Eye (tissue), 1 donor: ENCODE data around the gene CTU2.
A peak's percentile ranks its signal among the peaks of the same experiment; 100 is the strongest.

Source experiments
- DNase-seq: peaks from one replicate; pipeline ENCODE4 v3.0.0-alpha.2; 2015

CTU2 gene

DNA sequence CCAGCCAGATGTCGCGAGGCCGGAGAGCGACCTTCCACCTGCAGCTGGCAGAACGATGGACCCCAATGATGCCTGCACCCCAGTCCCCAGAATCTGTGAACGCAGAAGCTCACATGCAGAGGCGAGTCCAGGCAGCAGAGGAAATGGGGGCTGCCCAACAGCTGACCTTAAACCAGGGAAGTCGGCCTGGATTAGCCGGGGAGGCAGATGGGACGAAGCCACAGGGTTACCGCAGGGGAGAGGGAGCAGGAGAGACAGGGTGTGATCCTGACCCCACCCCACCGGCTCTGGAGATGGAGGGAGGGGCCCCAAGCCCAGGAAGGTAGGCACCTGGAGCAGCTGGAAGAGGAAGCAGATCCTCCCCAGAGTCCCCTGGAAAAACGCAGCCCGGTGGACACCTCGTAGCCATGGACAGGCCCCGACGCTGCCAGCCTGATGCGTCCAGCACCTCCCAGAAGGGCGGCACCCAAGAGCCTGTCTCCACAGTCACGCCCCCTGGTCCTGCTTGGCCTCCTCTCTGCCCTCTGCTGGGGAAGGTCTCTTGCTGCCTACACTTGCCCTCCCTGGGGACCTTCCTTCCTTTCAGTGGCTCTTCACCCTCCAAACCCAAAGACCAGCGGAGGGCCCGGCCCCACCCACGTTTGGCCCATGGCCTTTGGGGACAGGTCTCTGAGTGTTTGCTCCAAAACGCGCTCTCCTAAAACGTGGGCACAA is 41.4 kb downstream of the CTU2 start:
- no peak for DNase-seq

DNA sequence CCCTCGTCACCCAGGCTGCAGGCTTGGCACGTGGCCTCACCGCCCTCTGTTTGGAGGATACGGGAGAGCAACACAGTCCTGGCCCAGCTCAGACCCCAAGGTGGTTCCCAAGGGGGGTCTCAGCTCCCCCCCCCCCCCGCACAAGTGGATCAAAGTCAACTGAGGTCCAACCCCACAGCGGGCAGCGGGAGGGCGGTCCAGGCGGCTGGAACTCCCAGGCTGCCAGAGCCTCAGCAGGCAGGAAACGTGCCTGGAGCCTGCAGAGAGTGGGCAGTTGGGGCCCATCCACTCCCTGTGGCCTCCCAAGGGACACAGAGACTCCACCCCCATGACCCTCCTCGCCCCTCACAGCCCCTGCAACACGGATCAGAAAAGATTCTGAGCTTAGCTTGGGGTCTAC is 42.1 kb downstream of the CTU2 start:
- no peak for DNase-seq

DNA sequence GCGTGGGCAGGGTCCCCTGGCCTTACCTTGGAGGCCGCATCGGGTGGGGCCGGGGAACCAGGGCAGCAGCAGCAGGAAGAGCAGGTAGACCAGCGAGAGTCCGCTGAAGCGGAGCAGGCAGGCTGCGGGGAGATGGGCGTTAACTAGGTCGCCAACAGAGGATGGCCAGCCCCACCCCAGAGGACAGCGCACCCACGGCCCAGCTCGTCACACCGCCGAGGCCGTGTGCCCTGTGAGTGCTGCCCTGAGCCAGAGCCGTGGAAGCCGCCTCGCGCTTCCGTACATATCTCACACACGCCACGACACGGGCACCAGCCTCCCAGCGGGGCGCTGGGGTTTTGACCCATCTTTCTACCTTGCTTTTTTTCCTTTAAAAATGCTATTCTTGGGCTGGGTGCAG is 43.1 kb downstream of the CTU2 start:
- no peak for DNase-seq

DNA sequence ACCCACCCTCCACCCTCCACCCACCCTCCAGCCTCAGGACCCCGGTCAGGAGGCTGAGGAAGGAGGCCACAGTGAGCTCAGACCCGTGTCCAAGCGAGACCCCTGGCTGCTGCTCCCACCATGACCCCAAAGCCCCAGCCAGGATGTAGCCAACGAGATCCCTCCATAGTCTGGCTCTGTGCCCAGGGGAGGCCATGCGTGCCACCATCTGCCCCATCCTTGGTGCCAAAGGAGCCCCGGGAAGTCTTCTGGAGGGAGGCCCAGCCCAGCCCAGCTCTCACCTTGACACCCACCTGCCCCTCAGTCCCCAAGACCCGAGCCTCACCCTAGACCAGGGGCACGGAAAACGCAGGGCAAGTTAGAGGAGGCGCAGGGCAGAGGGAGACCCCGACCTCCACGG is 44.6 kb downstream of the CTU2 start:
- no peak for DNase-seq

DNA sequence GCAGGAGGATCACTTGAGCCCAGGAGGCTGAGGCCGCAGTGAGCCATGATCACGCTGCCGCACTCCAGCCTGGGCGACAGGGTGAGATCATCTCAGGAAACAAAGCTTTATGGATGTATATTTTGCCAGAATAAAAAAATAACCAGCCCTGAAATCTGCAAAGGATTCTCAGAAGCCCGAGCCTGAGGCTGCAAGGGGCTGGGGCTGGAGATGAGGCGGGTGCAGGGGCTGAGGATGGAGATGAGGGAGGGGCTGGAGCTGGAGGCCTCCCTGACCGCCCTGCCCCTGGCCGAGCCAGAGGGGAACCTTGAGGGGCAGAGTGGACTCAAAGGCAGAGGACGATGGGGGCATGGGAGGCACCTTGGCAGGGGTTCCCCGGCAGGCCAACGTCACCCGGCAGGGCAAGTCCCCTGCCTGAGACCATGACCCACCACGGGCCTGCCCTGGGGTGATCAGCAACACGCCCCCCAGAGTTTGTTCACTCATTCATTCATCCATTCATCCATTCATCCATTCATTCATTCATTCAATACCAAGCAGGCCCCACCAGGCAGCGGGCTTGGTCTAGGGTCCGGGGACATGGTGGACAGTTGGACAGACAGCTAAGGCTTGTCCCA is 46.2 kb downstream of the CTU2 start:
- no peak for DNase-seq

DNA sequence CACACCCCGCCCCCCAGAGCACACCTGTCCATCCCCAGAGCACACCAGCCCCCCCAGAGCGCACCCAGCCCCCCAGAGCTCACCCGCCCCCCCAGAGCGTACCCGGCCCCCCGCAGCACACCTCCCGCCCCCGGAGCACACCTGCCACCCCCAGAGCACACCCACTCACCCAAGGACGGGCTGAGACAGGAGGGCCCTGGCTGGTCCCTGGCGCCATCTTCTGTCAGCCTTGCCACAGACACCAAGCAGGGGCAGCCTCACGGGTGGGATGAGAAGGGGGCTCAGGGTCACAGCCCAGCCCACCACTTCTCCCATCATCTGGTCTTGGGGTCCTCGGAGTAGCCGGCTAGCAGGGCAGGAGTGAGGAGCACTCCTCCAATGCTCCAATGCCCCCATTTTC is 46.9 kb downstream of the CTU2 start:
- DNase-seq: no peak

DNA sequence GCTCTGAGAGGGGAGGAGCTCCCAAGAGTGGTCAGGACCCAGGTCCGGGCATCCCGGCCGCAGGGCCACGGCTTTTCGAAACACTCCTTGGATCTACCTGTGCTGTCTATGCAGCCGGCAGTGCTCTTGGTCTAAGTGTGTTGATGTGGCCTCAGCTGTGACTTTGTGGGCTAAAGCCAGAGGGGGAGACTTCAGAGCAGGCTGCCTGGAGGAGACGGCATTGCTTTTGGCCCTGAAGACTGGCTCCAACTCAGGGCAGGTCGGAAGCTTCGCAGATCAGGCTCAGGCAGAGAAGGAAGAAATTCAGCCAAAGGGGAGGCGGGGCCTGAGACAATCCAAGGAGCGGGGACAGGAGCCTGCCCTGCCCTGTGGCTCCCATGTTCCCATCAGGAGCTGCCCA is 47.3 kb downstream of the CTU2 start:
- no peak for DNase-seq

DNA sequence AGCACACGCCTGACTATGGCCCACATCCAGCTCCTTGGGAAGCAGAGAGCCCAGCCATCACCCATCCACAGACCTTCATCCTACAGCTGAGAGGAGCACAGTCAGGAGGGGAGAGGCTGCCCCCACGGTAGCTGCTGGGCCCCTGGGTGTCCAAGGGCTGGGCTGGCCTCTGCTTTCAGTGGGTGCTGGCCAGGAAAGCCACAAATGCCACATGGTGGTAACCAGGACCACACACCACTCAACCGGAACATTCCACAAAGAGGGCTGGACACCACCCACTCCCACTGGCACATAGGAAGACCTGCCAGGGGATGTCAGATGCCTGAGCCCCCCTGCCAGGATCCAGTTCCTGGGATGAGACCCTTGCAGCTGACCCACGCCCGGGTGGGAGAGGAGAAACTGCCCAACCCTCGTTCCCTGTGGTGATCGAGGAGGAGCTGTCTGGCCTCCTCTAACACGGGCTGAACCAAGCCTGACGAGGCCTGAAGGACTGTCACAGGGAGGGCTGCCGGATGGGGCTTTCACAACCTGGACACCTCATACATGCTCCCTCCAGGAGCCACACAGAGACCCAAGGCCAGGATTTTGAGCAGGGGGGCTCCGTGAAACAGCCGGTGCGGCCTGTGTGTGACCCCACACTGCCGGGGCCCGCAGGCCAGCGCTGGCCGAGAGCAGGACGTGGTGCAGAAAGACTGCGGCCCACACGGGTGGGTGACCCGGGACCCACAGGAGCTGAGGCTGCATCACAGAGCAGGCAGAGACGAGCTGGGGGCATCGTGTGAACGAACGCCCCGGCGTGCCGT is 48.0 kb downstream of the CTU2 start:
- DNase-seq: no peak

DNA sequence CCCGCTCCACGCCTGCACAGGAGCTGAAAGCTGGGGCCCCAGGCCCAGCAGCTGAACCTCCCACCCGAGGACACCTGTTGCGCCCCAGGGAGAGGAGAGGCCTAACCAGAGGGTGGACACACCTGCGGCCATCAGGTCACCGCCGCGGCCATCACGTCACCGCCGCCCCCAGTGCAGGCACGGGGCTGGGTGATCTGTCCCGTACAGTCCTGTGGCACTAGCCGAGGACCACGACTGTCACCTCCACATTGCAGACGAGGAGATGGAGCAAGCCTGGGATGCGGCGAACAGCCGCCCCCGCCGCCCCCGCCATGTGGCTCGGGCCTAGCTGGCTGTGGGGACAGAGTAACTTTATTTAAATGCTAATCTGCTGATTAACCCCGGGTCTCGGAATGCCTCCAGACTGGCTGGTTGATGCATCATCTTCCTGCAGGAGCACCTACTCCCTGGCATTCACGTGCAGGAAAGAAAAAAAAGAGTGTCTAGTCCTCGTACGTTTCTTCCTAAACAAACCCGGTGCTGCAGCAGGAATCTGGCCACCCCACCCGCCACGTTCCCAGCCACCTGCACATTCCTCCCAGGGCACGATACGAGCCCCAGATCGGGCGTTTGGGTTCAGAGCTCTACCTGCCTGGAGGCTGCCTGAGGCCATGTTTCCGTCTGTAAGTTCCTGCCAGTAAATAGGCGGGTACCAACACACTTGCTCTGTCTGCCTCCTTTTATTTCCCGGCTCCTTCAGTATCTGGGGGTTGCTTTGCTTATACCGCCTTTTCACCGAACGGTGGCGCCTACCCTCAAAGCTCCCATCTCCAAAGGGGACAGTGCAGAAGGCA is 48.8 kb downstream of the CTU2 start:
- DNase-seq: no peak

DNA sequence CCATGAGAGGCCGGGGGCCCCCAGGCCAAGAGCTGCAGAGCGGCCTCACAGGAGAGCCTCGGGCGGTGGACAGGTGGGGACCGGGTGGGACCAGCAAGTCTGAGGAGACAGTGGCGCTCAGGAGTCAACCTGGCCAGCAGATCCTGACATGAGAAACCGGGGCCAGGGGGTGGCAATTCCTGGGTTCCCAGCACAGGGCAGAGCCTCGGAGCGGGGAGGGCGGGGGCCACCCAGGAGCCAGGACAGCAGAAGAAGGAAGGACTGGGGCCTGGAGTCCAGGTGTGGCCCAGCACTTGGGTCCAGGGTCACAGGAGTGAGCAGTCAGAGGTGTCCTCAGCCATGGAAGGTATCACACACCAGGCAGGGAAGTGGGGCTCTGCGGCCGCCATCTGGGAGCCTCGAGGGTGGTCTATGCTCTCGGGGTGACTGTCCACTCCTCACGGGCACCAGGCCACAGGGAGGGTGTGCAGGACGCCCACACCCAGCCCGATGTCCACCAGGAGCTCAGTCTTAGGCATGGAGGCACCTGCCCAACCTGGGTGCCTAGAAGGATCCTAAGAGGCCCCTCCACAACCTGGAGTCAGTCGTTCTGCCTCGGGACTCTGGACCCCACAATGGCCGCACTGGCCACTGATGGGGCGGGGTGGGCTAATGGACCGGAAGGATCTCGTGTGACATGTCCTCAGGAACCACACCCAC is 49.6 kb downstream of the CTU2 start:
- no peak for DNase-seq

DNA sequence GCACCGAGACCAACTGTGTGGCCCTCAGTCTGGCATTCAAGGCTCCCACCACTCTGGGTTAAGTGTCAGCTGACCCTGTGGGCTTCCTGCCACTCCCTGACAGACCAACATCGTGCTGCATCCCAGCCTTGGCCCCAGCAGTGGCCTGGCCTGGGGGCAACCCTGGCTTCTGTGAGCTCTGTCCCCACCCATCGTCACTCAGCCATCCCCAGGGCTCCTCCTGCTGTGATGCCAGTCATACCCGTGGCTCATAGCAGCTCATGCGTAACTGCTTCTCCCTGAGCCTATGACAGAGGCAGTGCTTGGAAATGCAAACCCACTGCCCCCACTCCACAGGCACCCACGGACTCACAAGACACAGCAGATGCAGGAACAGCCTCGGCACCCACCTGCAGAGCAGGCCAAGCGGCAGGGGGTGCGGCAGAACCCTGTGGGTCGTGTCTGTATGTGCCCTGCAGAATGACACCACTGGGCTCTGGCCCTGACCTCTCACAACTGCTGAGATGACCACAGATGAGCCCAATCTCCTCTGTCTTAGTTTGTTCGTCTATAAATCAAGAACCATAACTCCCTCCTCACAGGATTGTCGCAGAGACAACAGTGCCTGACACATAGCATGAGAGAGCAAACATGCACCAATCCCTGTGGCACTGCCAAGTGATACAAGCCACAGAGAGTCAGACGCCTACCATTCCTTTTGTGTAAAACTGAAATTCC is 52.1 kb downstream of the CTU2 start:
- DNase-seq: no peak

DNA sequence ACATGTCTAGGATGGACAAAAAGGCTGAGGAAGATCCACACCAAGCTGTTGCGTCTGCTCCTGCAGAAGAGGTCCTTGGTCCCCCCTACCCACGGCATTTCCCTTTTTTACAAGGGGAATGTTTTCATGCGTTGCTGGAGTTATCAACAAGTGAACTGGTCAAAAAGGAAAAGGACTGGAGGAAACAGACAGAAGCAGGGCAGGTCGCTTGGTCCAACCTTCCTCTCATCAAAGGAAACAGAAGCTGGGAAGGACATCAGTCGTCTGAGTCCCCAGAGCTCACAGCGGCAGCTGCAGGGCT is 52.6 kb downstream of the CTU2 start:
- DNase-seq: no peak

DNA sequence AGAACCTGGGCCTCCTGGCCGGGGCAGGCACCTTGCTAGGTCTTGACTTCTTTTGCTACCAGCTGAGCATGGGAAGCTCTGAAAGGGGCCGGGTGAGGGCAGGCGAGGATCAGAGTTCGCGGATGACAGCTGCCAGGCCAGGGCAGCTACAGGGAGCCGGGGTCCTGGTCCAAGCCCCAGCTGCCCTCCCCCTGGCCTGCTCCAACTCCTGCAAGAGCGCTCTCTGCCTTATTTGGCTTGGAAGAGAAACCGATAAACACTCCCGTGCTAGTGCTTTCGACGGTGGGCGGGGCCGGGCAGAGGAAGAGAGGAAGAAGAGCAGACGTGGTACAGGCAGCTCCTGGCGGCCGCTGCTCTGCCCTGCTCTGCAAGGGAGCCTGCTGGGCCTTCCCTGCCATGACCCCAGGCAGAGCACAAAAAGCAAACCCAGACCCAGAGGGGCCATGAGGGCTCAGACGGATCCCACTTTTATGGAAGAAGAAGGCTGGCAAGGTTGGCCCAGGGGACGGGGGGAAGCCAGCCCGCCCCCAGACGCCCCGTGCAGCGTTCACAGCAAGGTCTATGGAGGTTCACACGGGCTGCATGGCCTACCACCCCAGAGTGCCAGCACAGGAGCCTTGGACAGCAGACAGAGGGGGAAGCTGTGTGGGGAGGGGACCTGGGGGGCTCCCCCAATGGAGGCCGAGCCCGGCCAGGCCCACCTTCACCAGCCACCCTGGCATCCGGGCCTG is 53.1 kb downstream of the CTU2 start:
- no peak for DNase-seq

DNA sequence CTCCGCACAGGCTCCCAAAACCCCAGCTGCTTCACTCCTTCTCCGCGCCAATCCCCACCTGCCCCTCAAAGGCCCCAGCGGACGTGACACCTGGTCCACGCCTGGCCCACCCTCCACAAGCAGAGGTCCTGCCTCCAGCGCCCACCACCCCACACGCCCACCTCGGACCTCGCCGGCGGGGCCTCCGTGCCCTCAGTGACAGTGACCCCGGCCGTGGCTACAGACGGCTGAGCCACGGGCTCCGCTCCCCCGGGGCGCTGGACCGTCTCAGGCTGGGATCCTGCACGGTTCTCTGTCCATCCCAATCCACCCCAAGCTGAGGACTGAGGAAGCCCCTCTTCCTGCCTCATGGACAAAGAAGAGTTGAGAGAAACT is 53.7 kb downstream of the CTU2 start:
- DNase-seq: no peak

DNA sequence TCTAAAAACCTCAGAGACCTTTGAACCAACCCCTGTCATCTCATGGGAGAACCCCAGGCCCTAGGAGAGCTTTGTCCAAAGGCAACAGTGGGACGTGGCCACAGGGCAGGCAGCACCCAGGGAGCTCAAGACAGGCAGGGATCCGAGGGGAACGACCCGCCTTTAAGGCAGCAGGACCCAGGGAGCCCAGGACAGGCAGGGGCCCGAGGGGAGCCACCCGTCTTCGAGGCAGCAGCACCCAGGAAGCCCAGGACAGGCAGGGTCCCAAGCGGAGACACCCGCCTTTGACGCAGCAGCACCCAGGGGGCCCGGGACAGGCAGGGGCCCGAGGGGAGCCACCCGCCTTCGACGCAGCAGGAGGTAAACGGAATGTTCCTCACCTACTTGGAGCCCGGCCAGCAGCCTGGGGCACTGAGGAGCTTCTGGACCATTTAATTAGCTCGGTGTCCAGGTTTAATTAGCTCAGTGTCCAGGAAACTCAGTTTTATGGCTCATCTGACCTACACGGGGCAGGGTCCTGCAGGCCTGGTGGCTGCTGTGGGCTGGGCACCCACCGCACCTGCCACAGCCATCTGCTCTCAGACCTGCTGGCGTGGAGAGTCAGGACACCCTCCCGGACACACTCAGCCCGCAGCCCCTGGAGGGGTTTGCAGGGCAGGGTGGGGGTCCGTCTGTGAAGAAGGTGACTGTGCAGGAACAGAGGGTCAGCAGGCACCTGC is 54.3 kb downstream of the CTU2 start:
- no peak for DNase-seq

DNA sequence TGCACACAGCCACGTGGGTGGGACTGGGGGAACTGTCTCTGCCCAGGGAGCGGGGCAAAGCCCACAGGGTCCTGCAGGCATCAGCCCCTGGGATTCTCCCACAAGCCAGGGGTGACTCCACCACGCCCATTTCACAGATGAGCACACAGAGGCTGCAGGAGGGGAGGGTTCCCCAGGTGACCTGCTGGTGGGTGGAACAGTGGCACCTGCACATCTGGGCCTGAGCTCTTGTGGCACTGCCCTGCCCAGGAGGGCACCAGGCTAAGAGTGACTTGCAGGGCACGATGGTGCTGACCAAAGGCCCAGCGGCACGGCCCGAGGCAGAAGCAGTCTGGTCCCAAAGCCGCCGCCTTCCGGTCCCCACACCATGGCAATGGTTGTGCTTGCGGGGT is 54.8 kb downstream of the CTU2 start:
- no peak for DNase-seq

DNA sequence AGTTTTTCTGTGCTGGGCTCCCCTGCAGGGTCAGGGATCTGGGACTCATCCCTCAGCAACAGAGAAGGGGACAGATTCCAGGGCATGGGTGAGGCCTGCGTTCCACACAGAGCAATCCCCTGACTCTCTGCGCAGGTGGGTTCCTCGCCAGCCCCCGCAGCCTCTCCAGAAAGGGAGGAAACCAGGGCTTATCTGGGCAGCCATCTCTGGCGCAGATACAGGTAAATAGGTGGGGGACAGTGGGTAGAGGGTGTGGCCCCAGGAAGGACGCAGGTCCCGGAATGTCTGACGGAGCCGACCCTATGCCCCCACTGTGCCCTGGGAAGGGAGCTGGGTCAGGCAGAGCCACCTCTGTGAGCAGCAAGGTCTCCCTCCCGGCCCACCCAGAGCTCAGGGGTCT is 55.5 kb downstream of the CTU2 start:
- no peak for DNase-seq

DNA sequence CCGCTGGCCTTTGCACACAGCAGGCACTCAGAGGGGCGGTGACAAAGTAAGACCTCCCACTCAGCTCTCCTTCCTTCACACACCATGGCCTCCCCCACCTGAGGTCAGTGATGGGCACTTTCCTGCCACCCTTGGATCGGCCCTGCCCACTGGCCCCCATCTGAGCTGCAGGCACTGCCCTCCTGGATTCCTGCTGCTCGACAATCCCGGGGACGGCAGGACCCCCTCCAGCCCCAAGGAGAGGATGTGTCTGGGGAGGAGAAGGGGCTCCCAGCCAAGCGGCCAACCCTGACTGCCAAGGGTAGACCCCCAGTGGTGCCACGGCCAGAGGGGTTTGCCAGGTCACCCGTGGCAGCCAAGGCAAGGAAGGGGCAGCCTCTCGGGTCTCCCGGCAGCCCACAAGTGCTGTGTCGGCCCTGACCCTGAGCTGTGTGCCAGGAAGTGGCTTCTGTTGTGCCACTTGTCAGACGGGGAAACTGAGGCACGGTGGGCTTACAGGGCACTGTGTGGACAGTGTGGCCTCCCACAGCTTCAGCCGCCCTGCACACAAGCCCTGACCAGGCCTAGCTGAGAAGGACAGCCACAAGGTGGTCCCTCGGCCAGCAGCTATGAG is 56.1 kb downstream of the CTU2 start:
- no peak for DNase-seq

DNA sequence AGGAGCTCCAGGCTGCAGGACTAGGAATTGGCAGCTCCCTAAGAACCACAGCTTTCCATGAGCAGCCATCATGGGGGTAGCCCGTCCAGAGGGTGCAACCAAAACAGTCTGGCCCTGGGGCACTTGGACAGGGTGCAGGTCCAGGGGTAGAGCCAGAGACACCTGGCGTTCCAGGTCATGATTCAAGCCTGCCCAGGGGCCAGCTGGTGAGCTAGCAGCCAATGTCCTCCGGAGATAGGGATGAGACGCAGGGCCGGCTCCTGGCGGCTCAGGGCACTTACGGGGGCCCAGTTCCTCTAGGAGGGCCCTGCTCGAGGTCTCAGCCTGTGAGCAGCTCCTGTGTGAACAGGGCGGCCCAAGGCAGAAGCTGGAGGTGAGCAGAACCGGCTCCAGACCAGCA is 56.6 kb downstream of the CTU2 start:
- DNase-seq: no peak

DNA sequence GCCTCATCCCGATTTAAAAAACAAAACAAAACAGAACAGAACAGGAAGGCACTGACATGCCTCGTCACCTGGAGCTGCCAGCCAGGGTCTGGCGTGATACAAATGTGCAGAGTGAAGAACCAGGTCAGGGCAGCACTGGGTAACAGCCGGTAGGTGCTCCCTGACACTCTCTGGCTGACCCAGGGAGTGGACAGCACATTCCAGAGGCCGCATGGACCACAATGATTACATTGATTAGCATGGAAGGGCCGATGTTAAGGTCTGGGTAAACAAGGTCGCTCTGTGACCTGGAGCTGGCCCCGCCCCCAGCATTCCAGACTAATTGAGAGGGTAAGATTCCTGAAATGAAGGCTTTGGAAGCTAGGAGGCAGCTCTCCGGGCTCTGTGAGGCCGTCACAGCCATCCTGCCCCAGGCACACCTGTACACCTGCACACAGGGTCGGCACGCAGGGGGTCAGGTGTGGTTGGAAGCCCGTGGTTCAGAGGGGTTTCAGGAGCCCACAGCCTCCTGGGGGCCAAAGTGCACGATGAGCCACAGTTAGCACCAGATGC is 57.3 kb downstream of the CTU2 start:
- DNase-seq: peak; percentile 79
